GM12891 (cell line): Measurements from ENCODE around the gene WNT11.

Experiments
- POLR2A ChIP-seq: IDR thresholded peaks from 2 replicates; pipeline ENCODE4 v1.6.1; 2011; ENCODE audit warnings: low read depth, low read length, control low read depth
- POLR2AphosphoS5 ChIP-seq: IDR thresholded peaks from 2 replicates; pipeline ENCODE4 v1.6.1; 2011; ENCODE audit warnings: low read depth, low read length, control low read depth

- TF ChIP-seq POLR2A (no peak), POLR2AphosphoS5 (no peak)
Measured at GRCh38 chr11:76224461-76225121, 18.3 kb upstream of the WNT11 start.
